Measurements from ENCODE around the gene SUMO2. TPM values are rescaled to one million over a fixed set of nuclear protein-coding genes. Genes with fewer than 3 reads are reported as not detected.
A peak's percentile ranks its signal among the peaks of the same experiment; 100 is the strongest.

SUMO2 gene
- total and polyA plus RNA-seq, 9 of the 15 experiments (the other 6 are each of a cell fraction or from before 2014, with no cell fraction given): 157 to 733 (median 419) TPM

GRCh38 chr17:75182569-75183436, at the start of gene SUMO2 (continued):
- TF ChIP-seq CTCF (IDR thresholded peaks at IDR 0.05 in 2 of 3, conservative IDR thresholded peaks at IDR 0.05 in 1 of 3; ENCODE audit: insufficient read depth in 2 of 3, low read depth in 1 of 3, low read length in 3 of 3): peak; percentile 34 to 38 (median 35); a peak in 2 of 6 replicates
- TF ChIP-seq SUPT5H (IDR thresholded peaks at IDR 0.05): peak; percentile 69; the same call in 1 of the 2 replicates
- no peak for TF ChIP-seq NFATC3 (IDR thresholded peaks at IDR 0.05)
- TF ChIP-seq XRCC4 (IDR thresholded peaks at IDR 0.05; ENCODE audit: extremely low read depth, insufficient read depth, insufficient read length): no peak
- peak; percentile 5; the same call in 1 of the 2 replicates for TF ChIP-seq THAP12 (CRISPR knock-in tag; IDR thresholded peaks at IDR 0.05)
- TF ChIP-seq FOXK2 (conservative IDR thresholded peaks at IDR 0.05 in 1 of 2, IDR thresholded peaks at IDR 0.05 in 1 of 2; ENCODE audit: low read depth in 2 of 2): 0 out of 4 replicates have a peak, but pooled peaks of 1 of the 2 experiments have one; percentile 17
- TF ChIP-seq PCBP1 (IDR thresholded peaks at IDR 0.05; ENCODE audit: low read depth, low read length, poor library complexity, severe bottlenecking): no peak
- peak; percentile 99 for TF ChIP-seq ZNF395 (CRISPR knock-in tag; IDR thresholded peaks at IDR 0.05)
- TF ChIP-seq SNIP1 (IDR thresholded peaks at IDR 0.05; ENCODE audit: low read depth): no peak
- peak; percentile 81 for TF ChIP-seq L3MBTL2 (IDR thresholded peaks at IDR 0.05)
- peak; percentile 69 for TF ChIP-seq E2F8 (IDR thresholded peaks at IDR 0.05; ENCODE audit: low read depth, partially characterized antibody)
- TF ChIP-seq NR2C2 (CRISPR knock-in tag; IDR thresholded peaks at IDR 0.05): no peak
- TF ChIP-seq NR2C2 (tag; IDR thresholded peaks at IDR 0.05): peak; percentile 85
- no peak for TF ChIP-seq ZBTB7A (IDR thresholded peaks at IDR 0.05; ENCODE audit: borderline replicate concordance, control insufficient read depth, low read depth, low read length)
- peak; percentile 52; the same call in 1 of the 2 replicates for TF ChIP-seq KLF13 (tag; IDR thresholded peaks at IDR 0.05; ENCODE audit: borderline replicate concordance, low read depth)
- TF ChIP-seq CCAR2 (IDR thresholded peaks at IDR 0.05; ENCODE audit: low read depth, low read length): no peak

All from K562 (cell line).